ENCODE data around the gene ENOX2.

The ENOX2 gene

GRCh38 chrX:130695931-130696330 lies 207.1 kb downstream of the ENOX2 start:
- DNase-seq, result no peak

- DNase-seq, result no peak
These were observed 208.0 kb downstream of the ENOX2 start for GRCh38 chrX:130694983-130695382.

- no peak for DNase-seq
These were observed 211.4 kb downstream of the ENOX2 start for GRCh38 chrX:130691576-130691975.

- no peak for DNase-seq
These were observed 214.6 kb downstream of the ENOX2 start for GRCh38 chrX:130688360-130688759.

GRCh38 chrX:130682990-130683389 lies 220.0 kb downstream of the ENOX2 start:
- DNase-seq, result no peak

- no peak for DNase-seq
These were observed 222.6 kb downstream of the ENOX2 start for GRCh38 chrX:130680164-130681035.

- DNase-seq, result no peak
These were observed 226.1 kb downstream of the ENOX2 start for GRCh38 chrX:130676861-130677260.

- DNase-seq, result no peak
These were observed 230.8 kb downstream of the ENOX2 start for GRCh38 chrX:130672214-130672613.

GRCh38 chrX:130669233-130669632 lies 233.8 kb downstream of the ENOX2 start:
- no peak for DNase-seq

- DNase-seq, result no peak
These were observed 237.7 kb downstream of the ENOX2 start for GRCh38 chrX:130665263-130665662.

GRCh38 chrX:130658310-130658709 lies 244.7 kb downstream of the ENOX2 start:
- no peak for DNase-seq

GRCh38 chrX:130654409-130654950 lies 248.5 kb downstream of the ENOX2 start:
- DNase-seq, result no peak

GRCh38 chrX:130652824-130653578 lies 250.0 kb downstream of the ENOX2 start:
- no peak for DNase-seq

- DNase-seq, result no peak
These were observed 253.3 kb downstream of the ENOX2 start for GRCh38 chrX:130649738-130650137.

GRCh38 chrX:130647468-130647867 lies 255.5 kb downstream of the ENOX2 start:
- no peak for DNase-seq

- no peak for DNase-seq
These were observed 256.9 kb downstream of the ENOX2 start for GRCh38 chrX:130645955-130646583.

- no peak for DNase-seq
These were observed 265.4 kb downstream of the ENOX2 start for GRCh38 chrX:130637591-130637990.

GRCh38 chrX:130636277-130636676 lies 266.7 kb downstream of the ENOX2 start:
- no peak for DNase-seq

GRCh38 chrX:130631011-130631410 lies 272.0 kb downstream of the ENOX2 start:
- no peak for DNase-seq

GRCh38 chrX:130628516-130628915 lies 274.5 kb downstream of the ENOX2 start:
- no peak for DNase-seq

- DNase-seq, result no peak
These were observed 276.5 kb downstream of the ENOX2 start for GRCh38 chrX:130626521-130626920.

GRCh38 chrX:130625386-130625785 lies 277.6 kb downstream of the ENOX2 start:
- DNase-seq, result no peak

GRCh38 chrX:130623518-130623917 lies 279.5 kb downstream of the ENOX2 start:
- DNase-seq, result no peak
